BE2C (cell line): Measurements from ENCODE around the gene MSH3.
"Not testable (repeated sequence)": the region's sequence is repeated elsewhere in the genome, so short reads cannot be mapped to it uniquely, and the experiment has no call there.

Source experiments
- DNase-seq: peaks from one replicate; pipeline ENCODE4 v3.0.0-alpha.2; 2020
- H3K27me3 ChIP-seq: fragments of 250-450 bp; sonication (Bioruptor Pico); 2 replicates; pipeline ENCODE4 v1.5.1; 2020; ENCODE audit warnings: mild to moderate bottlenecking
- H3K36me3 ChIP-seq: fragments of 250-450 bp; sonication (Bioruptor Pico); 2 replicates; pipeline ENCODE4 v1.5.1; 2020; ENCODE audit warnings: mild to moderate bottlenecking
- H3K4me1 ChIP-seq: fragments of 250-450 bp; sonication (Bioruptor Pico); 2 replicates; pipeline ENCODE4 v1.5.1; 2020
- H3K4me3 ChIP-seq: 2 replicates; pipeline ENCODE4 v1.5.1; 2011; ENCODE audit warnings: low read depth, low read length
- H3K9me3 ChIP-seq: fragments of 250-450 bp; sonication (Bioruptor Pico); 2 replicates; pipeline ENCODE4 v1.5.1; 2020
- CTCF ChIP-seq: IDR thresholded peaks from 2 replicates; pipeline ENCODE4 v1.5.1; 2012; ENCODE audit warnings: mild to moderate bottlenecking, low read depth, low read length

The MSH3 gene

GRCh38 chr5:80874162-80874561 lies 219.7 kb downstream of the MSH3 start:
- no peak for DNase-seq

GRCh38 chr5:80877592-80877991 lies 223.1 kb downstream of the MSH3 start:
- Histone ChIP-seq H3K9me3 (no peaks in the 10 kb centered on the region), H3K4me3 (no peak overlapping the region), H3K36me3 (no peaks in the 10 kb centered on the region), H3K27me3 (no peaks in the 10 kb centered on the region), H3K4me1 (no peaks in the 10 kb centered on the region)
- no peak for TF ChIP-seq CTCF
- DNase-seq = peak; percentile 17

More at GRCh38 chr5:80874162-80874561, 219.7 kb downstream of the MSH3 start:
- no peak for TF ChIP-seq CTCF
- no peak overlapping the region for H3K4me3 ChIP-seq
- no peaks in the 10 kb centered on the region for H3K27me3 ChIP-seq
- H3K4me1 ChIP-seq = no peaks in the 10 kb centered on the region
- H3K9me3 ChIP-seq = no peaks in the 10 kb centered on the region
- no peaks in the 10 kb centered on the region for H3K36me3 ChIP-seq

- Histone ChIP-seq H3K36me3 (no peaks in the 10 kb centered on the region), H3K9me3 (no peaks in the 10 kb centered on the region), H3K27me3 (no peaks in the 10 kb centered on the region), H3K4me1 (peaks cover 6% of the 10 kb centered on the region; the same call in 1 of the 2 replicates), H3K4me3 (no peak overlapping the region)
- no peak for TF ChIP-seq CTCF
- no peak for DNase-seq
Measured at GRCh38 chr5:80881726-80882125, 227.3 kb downstream of the MSH3 start.

DNA sequence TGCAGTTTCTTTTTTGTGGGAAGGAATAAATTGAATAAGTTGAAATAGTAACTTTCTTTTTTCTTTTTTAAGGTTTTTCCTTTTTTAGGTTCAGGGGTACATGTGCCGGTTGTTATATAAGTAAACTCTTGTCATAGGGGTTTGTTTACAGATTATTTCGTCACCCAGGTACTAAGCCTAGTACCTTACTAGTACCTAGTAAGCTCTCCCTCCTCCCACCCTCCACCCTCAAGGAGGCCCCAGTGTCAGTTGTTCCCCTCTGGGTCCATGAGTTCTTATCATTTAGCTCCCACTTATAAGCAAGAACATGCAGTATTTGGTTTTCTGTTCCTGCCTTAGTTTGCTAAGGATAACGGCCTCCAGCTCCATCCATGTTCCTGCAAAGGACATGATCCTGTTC lies 228.9 kb downstream of the MSH3 start:
- not testable (repeated sequence) for DNase-seq, H3K36me3 ChIP-seq, H3K4me3 ChIP-seq, H3K4me1 ChIP-seq, H3K27me3 ChIP-seq, H3K9me3 ChIP-seq

DNA sequence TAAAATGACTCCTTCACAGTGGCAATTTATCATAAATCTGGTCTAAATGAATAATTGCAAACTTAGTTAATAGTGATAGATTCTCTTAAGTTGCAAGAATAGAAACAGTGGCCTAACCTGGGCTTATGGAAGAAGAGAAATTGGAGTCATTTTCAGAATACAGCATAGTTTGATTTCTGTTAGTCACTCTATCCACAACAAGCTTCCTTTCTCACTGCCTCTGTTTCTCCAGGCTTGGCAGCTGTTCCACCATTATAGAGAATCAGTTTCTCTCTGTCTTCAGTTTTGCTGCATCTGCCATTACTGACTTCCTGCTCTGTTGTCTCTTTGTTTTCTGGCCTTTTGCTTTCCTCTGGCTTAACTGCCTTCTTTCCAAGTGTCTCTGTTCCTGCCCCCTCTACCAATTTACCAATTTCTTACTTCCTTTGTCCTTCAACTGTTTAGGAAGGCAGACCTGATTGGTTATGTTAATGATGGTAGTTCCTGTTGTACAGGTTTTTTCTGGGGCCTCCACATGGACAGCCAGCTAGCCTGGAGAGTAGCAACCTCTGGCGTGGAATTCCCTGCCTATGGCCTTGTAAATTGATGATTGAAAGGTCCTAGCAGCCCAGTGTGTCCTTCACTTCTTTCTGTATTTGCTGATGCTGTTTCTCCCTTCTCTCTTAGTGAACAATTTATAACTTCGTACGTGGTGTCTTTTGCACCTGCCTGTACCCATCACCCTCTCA lies 229.8 kb downstream of the MSH3 start:
- Histone ChIP-seq H3K4me3 (no peak overlapping the region), H3K9me3 (no peaks in the 10 kb centered on the region), H3K4me1 (peaks cover 6% of the 10 kb centered on the region; the same call in 1 of the 2 replicates), H3K36me3 (no peaks in the 10 kb centered on the region), H3K27me3 (no peaks in the 10 kb centered on the region)
- DNase-seq = no peak
- no peak for TF ChIP-seq CTCF

DNA sequence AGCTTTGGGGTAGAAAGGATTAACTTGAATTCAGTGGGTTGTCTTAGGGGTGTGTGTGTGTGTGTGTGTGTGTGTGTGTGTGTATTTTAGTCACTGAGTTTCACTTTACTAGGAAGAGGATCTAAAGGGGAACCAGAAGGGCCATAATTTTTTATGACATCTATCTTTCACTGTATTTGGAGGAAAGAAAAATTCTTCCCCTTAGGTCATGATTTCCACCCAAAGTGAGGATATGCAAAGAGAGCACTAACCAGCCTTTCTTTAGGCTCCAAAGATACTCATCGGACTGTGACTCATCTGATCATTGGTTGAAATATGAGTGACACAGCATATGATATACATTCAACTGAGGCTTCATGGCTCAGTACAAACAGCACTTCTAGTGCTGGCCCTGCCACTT lies 230.5 kb downstream of the MSH3 start:
- no peak for DNase-seq
- H3K27me3 ChIP-seq = no peaks in the 10 kb centered on the region
- no peaks in the 10 kb centered on the region for H3K9me3 ChIP-seq
- TF ChIP-seq CTCF = no peak
- H3K4me3 ChIP-seq = no peak overlapping the region
- H3K36me3 ChIP-seq = no peaks in the 10 kb centered on the region
- peaks cover 6% of the 10 kb centered on the region; the same call in 1 of the 2 replicates for H3K4me1 ChIP-seq
